ENCODE data around the gene IGSF21. TPM values are rescaled to one million over a fixed set of nuclear protein-coding genes. Genes with fewer than 3 reads are reported as not detected.

Gene IGSF21
- total and polyA plus RNA-seq, 2 of the 4 experiments (the other 2 are of a cell fraction), result not detected

- TF ChIP-seq CHD1 (IDR thresholded peaks at IDR 0.05; ENCODE audit: low read depth, low read length) (no peak), ELK1 (IDR thresholded peaks at IDR 0.05; ENCODE audit: borderline replicate concordance, low read depth, low read length) (no peak), MAFK (IDR thresholded peaks at IDR 0.05; ENCODE audit: low read depth, low read length) (no peak), RAD21 (IDR thresholded peaks at IDR 0.05; ENCODE audit: low read length) (no peak), CEBPB (IDR thresholded peaks at IDR 0.05; ENCODE audit: low read depth, low read length) (no peak)
- H3K4ac ChIP-seq (ENCODE audit: low read depth, low read length), result no peak overlapping the region
- no peak overlapping the region for H3K4me3 ChIP-seq (ENCODE audit: insufficient read depth, low read depth, low read length)
- in situ Hi-C loops (cut with MboI; ENCODE audit: low sequenced_read_pairs), result no loop called here
- no peaks in the 10 kb centered on the region for H3K27me3 ChIP-seq (ENCODE audit: control insufficient read depth, insufficient read depth, low read length)
- no peak overlapping the region for H2AFZ ChIP-seq (replicated peaks; ENCODE audit: low read length, poor library complexity)
- H3K9me1 ChIP-seq (ENCODE audit: insufficient read depth, low read length), result no peaks in the 10 kb centered on the region
- H2BK5ac ChIP-seq (ENCODE audit: low read depth, low read length, poor library complexity, severe bottlenecking), result no peak overlapping the region
- H2AK9ac ChIP-seq (replicated peaks; ENCODE audit: low read depth, low read length, poor library complexity), result no peak overlapping the region
- no peak overlapping the region for H3K4me2 ChIP-seq (ENCODE audit: low read depth, low read length)
- no peak overlapping the region for H3K9ac ChIP-seq (ENCODE audit: low read depth, low read length)
- H3K27ac ChIP-seq (ENCODE audit: insufficient read depth, low read length), result no peak overlapping the region
- no peaks in the 10 kb centered on the region for H3K4me1 ChIP-seq (ENCODE audit: control insufficient read depth, insufficient read depth, low read length)
- H4K5ac ChIP-seq (ENCODE audit: low read depth, low read length), result no peak overlapping the region
- ChIA-PET CTCF (no interaction called here), POLR2A (ENCODE audit: unreplicated experiment) (no interaction called here)
- no peak overlapping the region for H2BK120ac ChIP-seq (ENCODE audit: low read depth, low read length)
- H2BK15ac ChIP-seq (ENCODE audit: low read depth, low read length), result no peak overlapping the region
- H3K18ac ChIP-seq (ENCODE audit: low read depth, low read length), result no peak overlapping the region
- no peak overlapping the region for H2BK20ac ChIP-seq (ENCODE audit: low read depth, low read length)
- ATAC-seq (ENCODE audit: low read depth), result no peak
- BruUV-seq (replicated peaks), result no TSS peak
- no peaks in the 10 kb centered on the region for H3K79me1 ChIP-seq (ENCODE audit: low read depth in 1 of 2, low read length in 2 of 2)
- H3K14ac ChIP-seq (replicated peaks; ENCODE audit: low read depth, low read length), result no peak overlapping the region
- intact Hi-C loops (cut with micrococcal nuclease), result no loop called here
- H4K8ac ChIP-seq (ENCODE audit: low read depth in 2 of 2, low read length in 2 of 2), result no peak overlapping the region
- H4K91ac ChIP-seq (ENCODE audit: insufficient read depth, low read depth, low read length), result no peak overlapping the region
- no peaks in the 10 kb centered on the region for H3K36me3 ChIP-seq (ENCODE audit: control insufficient read depth, insufficient read depth, low read length)
- no peak for DNase-seq
- no peaks in the 10 kb centered on the region for H4K20me1 ChIP-seq (ENCODE audit: insufficient read depth, low read length)
- no peak overlapping the region for H3K23ac ChIP-seq (ENCODE audit: low read depth, low read length)
- WGBS, 2 experiments (ENCODE audit: extremely low coverage in 2 of 2, insufficient read length in 1 of 2), result 75% methylated on average over 2 of the region's 9 CpGs; no CpG with 5 or more reads in 1 of the 2 experiments
- no peak overlapping the region for H2AK5ac ChIP-seq (ENCODE audit: low read depth, low read length)
- no peak overlapping the region for H3K56ac ChIP-seq (ENCODE audit: extremely low read depth, insufficient read depth, low read length)
- dilution Hi-C loops (cut with HindIII; ENCODE audit: low sequenced_read_pairs, unreplicated experiment), result no loop called here
- H3K9me3 ChIP-seq (ENCODE audit: control insufficient read depth, insufficient read depth, low read length), result peaks cover 15% of the 10 kb centered on the region; the same call in 1 of the 2 replicates
Measured at GRCh38 chr1:18237371-18237770, 129.8 kb downstream of the IGSF21 start.

Data from IMR-90 (cell line).